Measurements from ENCODE around the gene KLHL29.

Gene KLHL29

DNA sequence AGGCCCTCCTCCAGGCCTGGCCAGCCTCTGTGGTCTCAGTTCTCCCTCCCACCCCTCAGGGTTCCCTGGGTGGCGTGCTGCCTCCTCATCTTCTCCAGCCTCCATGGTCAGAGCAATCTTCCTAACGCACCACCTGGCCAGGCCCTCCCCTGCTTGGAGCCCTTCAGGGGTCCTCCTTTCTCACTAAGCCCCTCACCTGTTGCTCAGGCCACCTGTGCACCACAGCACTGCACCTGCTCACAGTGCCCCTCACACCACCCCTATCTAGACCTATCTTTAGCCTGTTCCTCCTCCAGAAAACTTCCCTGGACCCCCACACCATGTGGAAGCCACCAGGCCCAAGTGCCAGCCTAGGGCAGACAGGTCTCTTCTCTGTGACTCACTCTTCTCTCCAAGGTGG, 274.8 kb downstream of the KLHL29 start:
- no peak for DNase-seq (ENCODE audit: low spot score)

GRCh38 chr2:23660237-23660636, 275.3 kb downstream of the KLHL29 start:
- DNase-seq (ENCODE audit: low spot score): no peak

- DNase-seq (ENCODE audit: low spot score): no peak
Measured at GRCh38 chr2:23661276-23662050, 276.5 kb downstream of the KLHL29 start.

GRCh38 chr2:23662466-23662865, 277.5 kb downstream of the KLHL29 start:
- no peak for DNase-seq (ENCODE audit: low spot score)

DNA sequence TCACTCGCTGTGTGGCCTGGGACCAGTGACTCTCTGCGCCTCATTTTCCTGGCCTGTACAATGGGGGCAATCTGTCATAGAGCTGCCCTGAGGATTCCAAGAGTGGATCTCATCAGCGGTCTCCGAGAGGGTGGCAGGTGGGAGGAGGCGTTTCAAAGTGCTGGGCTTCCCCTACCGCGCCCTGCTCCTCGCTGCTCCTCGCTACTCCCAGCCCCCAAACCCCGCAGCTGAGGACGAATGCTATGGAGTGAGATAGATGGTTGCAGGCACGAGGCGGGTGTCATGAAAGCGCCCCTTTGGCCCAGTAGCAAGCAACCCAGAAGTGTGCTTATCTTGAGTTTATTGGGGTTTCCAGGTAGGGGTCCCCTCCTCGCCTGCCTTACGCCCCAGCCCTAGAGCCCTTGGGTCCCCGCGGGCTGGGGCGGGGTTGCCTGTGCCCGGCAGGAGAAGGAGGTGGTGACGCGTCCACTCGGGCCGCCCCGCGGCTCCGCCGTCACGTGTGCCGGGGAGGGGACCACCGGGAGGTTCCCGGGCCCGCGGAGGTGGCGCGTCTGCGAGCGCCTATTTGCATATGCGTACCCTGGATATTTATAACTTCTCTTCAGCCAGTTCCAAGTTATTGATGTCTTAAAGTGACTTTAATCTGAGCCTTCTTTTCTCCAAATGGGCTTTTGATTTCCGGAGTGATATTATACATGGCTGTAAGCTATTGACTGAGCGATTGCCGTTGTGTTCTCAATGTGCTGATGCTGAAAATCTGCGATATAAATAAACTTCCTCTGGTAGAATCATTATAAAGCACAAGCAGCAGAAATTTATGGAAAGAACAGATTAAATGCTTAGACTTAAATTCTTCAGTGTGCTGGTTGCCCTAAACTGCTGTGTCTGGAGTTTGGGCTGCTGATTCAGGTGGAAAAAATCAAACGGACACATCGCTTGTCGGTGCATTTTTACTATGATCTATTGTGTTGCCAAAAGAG, 278.3 kb downstream of the KLHL29 start:
- DNase-seq (ENCODE audit: low spot score): peak; percentile 42

DNA sequence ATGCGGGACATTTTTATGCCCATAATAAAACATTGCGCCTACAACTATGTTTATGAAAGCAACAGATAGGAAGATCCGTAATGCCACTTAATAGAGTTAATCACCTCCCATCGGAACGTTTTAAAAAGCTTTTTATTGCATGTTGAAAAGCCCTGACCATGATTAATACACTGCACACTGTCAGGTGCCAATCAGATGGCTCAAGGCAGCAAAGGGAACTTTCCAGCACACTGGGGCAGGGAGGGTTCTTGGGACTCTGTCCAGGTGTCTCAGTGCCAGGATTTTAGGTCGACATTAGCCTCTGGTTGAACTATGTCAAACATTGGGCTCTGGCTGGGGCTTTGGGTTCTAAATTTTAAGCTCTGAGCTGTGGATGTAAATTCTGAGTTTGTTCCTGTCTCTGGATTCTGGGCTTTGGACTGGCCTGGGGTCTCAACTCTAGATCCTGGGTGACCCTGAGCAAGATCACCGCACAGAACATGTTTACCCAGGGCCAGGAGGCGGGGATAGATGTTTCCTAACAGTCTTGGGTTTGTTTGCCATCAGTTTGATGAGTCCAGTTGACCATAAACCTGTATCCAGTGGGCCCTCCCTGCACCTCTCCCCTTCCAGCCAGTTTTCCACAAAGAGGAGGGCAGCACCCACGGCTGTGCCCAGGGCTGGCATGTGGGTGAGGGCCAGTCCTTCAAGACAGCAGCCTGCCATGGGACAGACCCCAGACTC, 279.2 kb downstream of the KLHL29 start:
- DNase-seq (ENCODE audit: low spot score): no peak

- DNase-seq (ENCODE audit: low spot score): no peak
Measured at GRCh38 chr2:23666241-23666979, 281.4 kb downstream of the KLHL29 start.

GRCh38 chr2:23666980-23667357, 282.0 kb downstream of the KLHL29 start:
- no peak for DNase-seq (ENCODE audit: low spot score)

- no peak for DNase-seq (ENCODE audit: low spot score)
Measured at GRCh38 chr2:23668756-23669304, 283.9 kb downstream of the KLHL29 start.

- DNase-seq (ENCODE audit: low spot score): peak; percentile 41
Measured at GRCh38 chr2:23669413-23670244, 284.6 kb downstream of the KLHL29 start.

DNA sequence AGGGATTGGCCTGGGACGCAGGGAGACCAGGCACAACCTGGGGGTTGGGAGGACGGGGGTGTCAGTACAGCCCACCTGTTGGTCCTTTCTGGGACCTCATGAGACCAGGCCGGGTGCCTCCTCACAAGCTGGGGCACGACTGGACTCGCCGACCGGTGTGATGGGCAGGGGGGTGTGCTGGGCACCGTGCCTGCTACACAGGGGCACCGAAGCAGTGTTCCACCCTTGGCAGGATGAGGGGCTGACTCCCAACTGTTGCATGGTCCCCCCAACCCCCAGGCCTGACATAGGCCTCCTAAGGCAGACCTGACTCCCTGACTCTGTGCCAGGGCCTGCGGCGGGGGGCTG, 285.2 kb downstream of the KLHL29 start:
- no peak for DNase-seq (ENCODE audit: low spot score)

- no peak for DNase-seq (ENCODE audit: low spot score)
Measured at GRCh38 chr2:23673082-23673481, 288.1 kb downstream of the KLHL29 start.

DNA sequence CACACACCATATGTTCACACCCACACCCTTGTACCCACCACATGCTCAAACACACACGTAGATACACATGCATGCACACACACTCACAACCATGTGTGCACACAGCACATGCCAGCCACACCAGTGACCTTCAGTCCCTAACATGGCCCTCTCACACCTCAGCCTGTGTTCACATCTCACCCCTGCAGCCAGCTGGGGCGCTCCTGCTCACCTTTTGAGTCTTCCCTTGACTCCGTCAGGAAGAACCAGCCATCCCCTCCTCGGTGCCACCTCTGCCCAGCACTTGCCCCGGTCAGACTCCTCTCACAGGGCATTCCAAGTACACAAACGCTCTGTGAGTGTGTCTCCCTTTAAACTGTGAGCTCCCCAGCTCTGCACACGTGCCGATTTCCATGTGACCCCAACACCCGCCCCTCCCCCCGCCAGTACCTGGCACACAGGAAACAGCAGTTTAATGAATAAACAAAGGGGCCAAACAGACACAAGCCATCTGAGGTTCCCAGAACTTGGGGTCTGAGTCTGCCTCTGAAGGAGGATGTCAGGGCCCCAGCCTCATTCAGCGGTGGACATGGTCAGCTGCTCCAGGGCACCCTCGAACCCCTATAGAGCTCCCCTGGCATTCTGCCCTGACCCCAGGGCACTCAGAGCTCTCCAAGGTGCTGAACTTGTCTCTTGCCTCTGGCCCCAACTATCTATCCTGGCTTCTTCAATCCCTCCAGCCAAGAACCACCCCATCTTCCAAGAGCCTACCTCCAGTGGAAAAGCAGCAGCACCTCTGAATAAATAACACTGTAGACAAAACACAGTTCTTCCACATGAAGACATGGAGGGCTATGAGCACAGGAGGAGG, 289.1 kb downstream of the KLHL29 start:
- DNase-seq (ENCODE audit: low spot score): no peak

GRCh38 chr2:23675506-23675905, 290.5 kb downstream of the KLHL29 start:
- no peak for DNase-seq (ENCODE audit: low spot score)

- no peak for DNase-seq (ENCODE audit: low spot score)
Measured at GRCh38 chr2:23677836-23678235, 292.9 kb downstream of the KLHL29 start.

GRCh38 chr2:23679044-23679443, 294.1 kb downstream of the KLHL29 start:
- no peak for DNase-seq (ENCODE audit: low spot score)

GRCh38 chr2:23680951-23681350, 296.0 kb downstream of the KLHL29 start:
- no peak for DNase-seq (ENCODE audit: low spot score)

DNA sequence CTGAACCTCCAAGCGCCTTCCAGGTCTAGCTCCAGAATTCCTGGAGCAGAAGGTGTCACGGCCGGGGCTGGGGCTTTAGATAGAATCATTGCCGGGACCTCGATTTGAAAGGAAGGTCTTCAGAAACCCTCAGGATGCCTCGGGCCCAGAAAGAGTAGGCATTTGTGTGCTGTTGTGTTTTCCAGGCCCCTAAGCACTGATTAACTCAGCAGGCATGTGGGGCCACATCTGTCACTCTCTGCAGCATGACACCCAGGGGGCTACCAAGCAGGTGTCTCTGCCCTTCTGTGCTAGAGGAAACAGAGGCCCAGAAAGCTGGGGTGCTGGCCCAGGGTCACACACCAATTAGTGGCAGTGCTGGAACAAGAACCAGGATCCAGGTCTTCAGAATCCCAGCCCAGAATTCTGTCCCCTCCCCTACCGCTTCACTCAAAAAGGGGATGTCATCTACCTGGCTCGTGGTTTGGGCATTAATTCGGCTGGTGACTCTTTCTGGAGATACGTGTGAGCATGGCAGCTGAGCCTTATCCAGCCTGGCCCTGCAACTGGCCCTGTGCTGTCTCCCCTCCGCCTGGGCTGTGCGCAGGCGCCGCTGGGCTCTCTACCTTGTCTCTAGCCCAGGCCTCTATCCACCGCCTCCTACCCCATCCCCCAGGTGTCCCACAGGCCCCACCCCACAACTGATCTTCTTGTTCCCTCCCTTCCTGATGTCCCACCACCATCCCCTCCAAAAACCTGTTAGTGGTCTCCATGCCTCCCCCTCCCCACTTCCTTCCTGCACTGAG, 296.6 kb downstream of the KLHL29 start:
- DNase-seq (ENCODE audit: low spot score): no peak

DNA sequence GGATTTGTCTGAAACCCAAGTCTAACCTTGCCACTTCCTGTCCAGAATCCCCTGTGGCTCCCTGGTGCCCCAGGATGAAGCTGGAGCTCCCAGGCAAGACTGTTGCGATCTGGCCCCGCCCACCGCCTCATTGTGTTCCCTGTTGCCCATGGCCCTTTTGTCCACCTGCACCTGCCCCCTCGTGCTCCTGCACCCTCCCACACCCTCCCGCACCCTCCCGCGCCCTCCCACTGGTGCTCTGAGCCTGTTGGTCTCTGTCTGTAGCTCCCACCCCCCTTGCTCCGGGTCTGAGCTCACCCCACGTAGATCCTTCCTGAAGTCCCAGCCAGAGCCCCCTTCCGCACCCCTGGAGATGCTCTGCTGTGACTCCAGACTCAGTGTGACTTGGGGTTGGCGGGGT, 297.5 kb downstream of the KLHL29 start:
- DNase-seq (ENCODE audit: low spot score): no peak

All from AG08396 (cell line).